Activated T-helper 1 cell treated with anti-CD3 and anti-CD28 coated beads, Interleukin-12 subunit alpha, Interleukin-12 subunit beta, Interleukin-2, Interleukin-4 antibody, amounts not matched to agents 30 ng/mL and 10 ng/mL and 1 ng/mL, durations not matched to agents 14 hours and 24 hours and 36 hours (primary cell): ENCODE measurements around the gene ME3. TPM values are rescaled to one million over a fixed set of nuclear protein-coding genes. Genes with fewer than 3 reads are reported as not detected.
A peak's percentile ranks its signal among the peaks of the same experiment; 100 is the strongest.

Experiments used
- DNase-seq: peaks from one replicate; pipeline ENCODE4 v3.0.0; 2021; ENCODE audit warnings: low spot score
- H3K27ac Mint-ChIP-seq: one replicate; pipeline ENCODE4 v1.8.0; 2021; ENCODE audit warnings: mild to moderate bottlenecking, mixed read lengths
- H3K27me3 Mint-ChIP-seq: one replicate; pipeline ENCODE4 v1.8.0; 2022; ENCODE audit warnings: mild to moderate bottlenecking, moderate library complexity, mixed read lengths; ENCODE audit not compliant: insufficient read depth
- H3K36me3 Mint-ChIP-seq: one replicate; pipeline ENCODE4 v1.8.0; 2021; ENCODE audit warnings: low read depth, mixed read lengths
- H3K4me1 Mint-ChIP-seq: one replicate; pipeline ENCODE4 v1.8.0; 2021; ENCODE audit warnings: low read depth, mixed read lengths
- H3K4me3 Mint-ChIP-seq: one replicate; pipeline ENCODE4 v1.8.0; 2021; ENCODE audit warnings: mild to moderate bottlenecking, moderate library complexity, mixed read lengths
- H3K9me3 Mint-ChIP-seq: one replicate; pipeline ENCODE4 v1.8.0; 2021; ENCODE audit warnings: mixed read lengths
- intact Hi-C: fragments of 100-400 bp; cut with micrococcal nuclease; formaldehyde crosslinking; loops from one replicate; pipeline ENCODE4 v1.15.1; 2024
- total RNA-seq: library from RNA; stranded (reverse); gene quantifications from 2 replicates; pipeline ENCODE4 v1.2.3, GENCODE V29; 2022

Gene ME3
- total RNA-seq, 1 donor from 2014 or later = 12.8 TPM

GRCh38 chr11:86483610-86483939 is 188.8 kb downstream of the ME3 start:
- no peaks in the 10 kb centered on the region for H3K36me3 Mint-ChIP-seq
- H3K4me1 Mint-ChIP-seq = peaks cover 10% of the 10 kb centered on the region
- intact Hi-C loops = no loop called here
- H3K4me3 Mint-ChIP-seq = no peak overlapping the region
- no peak for DNase-seq
- no peaks in the 10 kb centered on the region for H3K9me3 Mint-ChIP-seq
- no peaks in the 10 kb centered on the region for H3K27me3 Mint-ChIP-seq
- H3K27ac Mint-ChIP-seq = no peak overlapping the region

GRCh38 chr11:86482692-86483091 is 189.7 kb downstream of the ME3 start:
- H3K4me1 Mint-ChIP-seq = peaks cover 15% of the 10 kb centered on the region
- intact Hi-C loops = no loop called here
- DNase-seq = no peak
- no peak overlapping the region for H3K4me3 Mint-ChIP-seq
- H3K27ac Mint-ChIP-seq = peak overlapping the region; percentile 9
- no peaks in the 10 kb centered on the region for H3K27me3 Mint-ChIP-seq
- no peaks in the 10 kb centered on the region for H3K36me3 Mint-ChIP-seq
- no peaks in the 10 kb centered on the region for H3K9me3 Mint-ChIP-seq

GRCh38 chr11:86481399-86481798 is 191.0 kb downstream of the ME3 start:
- intact Hi-C loops = no loop called here
- no peak overlapping the region for H3K27ac Mint-ChIP-seq
- DNase-seq = no peak
- no peaks in the 10 kb centered on the region for H3K36me3 Mint-ChIP-seq
- H3K27me3 Mint-ChIP-seq = no peaks in the 10 kb centered on the region
- no peaks in the 10 kb centered on the region for H3K9me3 Mint-ChIP-seq
- H3K4me1 Mint-ChIP-seq = peaks cover 12% of the 10 kb centered on the region
- H3K4me3 Mint-ChIP-seq = no peak overlapping the region

GRCh38 chr11:86478348-86478747 is 194.1 kb downstream of the ME3 start:
- Mint-ChIP-seq H3K36me3 (no peaks in the 10 kb centered on the region), H3K4me1 (peaks cover 12% of the 10 kb centered on the region), H3K27ac (no peak overlapping the region), H3K27me3 (no peaks in the 10 kb centered on the region), H3K9me3 (no peaks in the 10 kb centered on the region), H3K4me3 (no peak overlapping the region)
- no peak for DNase-seq
- intact Hi-C loops = loop anchor here (2.0 kb wide), 1 partner anchor 18 kb away; no protein-coding TSS in a partner anchor

- Mint-ChIP-seq H3K9me3 (no peaks in the 10 kb centered on the region), H3K4me3 (no peak overlapping the region), H3K4me1 (peaks cover 12% of the 10 kb centered on the region), H3K27ac (no peak overlapping the region), H3K36me3 (no peaks in the 10 kb centered on the region), H3K27me3 (no peaks in the 10 kb centered on the region)
- no peak for DNase-seq
- intact Hi-C loops = loop anchor here (2.0 kb wide), 3 partner anchors 13 to 27 kb away; no protein-coding TSS in a partner anchor
Measured at GRCh38 chr11:86477495-86478155, 194.8 kb downstream of the ME3 start.

- H3K9me3 Mint-ChIP-seq = no peaks in the 10 kb centered on the region
- no peak overlapping the region for H3K27ac Mint-ChIP-seq
- no peaks in the 10 kb centered on the region for H3K36me3 Mint-ChIP-seq
- no peak for DNase-seq
- H3K4me3 Mint-ChIP-seq = no peak overlapping the region
- intact Hi-C loops = loop anchor here (2.0 kb wide), 2 partner anchors 15 to 29 kb away; no protein-coding TSS in a partner anchor
- no peaks in the 10 kb centered on the region for H3K27me3 Mint-ChIP-seq
- peaks cover 12% of the 10 kb centered on the region for H3K4me1 Mint-ChIP-seq
Measured at GRCh38 chr11:86476109-86476861, 196.1 kb downstream of the ME3 start.

- Mint-ChIP-seq H3K4me1 (peaks cover 21% of the 10 kb centered on the region), H3K9me3 (no peaks in the 10 kb centered on the region), H3K27me3 (no peaks in the 10 kb centered on the region), H3K27ac (no peak overlapping the region), H3K4me3 (no peak overlapping the region), H3K36me3 (no peaks in the 10 kb centered on the region)
- no peak for DNase-seq
- intact Hi-C loops = no loop called here
Measured at GRCh38 chr11:86475027-86475426, 197.4 kb downstream of the ME3 start.

- H3K9me3 Mint-ChIP-seq = no peaks in the 10 kb centered on the region
- intact Hi-C loops = no loop called here
- DNase-seq = no peak
- no peak overlapping the region for H3K27ac Mint-ChIP-seq
- no peak overlapping the region for H3K4me3 Mint-ChIP-seq
- H3K36me3 Mint-ChIP-seq = no peaks in the 10 kb centered on the region
- H3K4me1 Mint-ChIP-seq = peaks cover 22% of the 10 kb centered on the region
- H3K27me3 Mint-ChIP-seq = no peaks in the 10 kb centered on the region
Measured at GRCh38 chr11:86473991-86474833, 198.2 kb downstream of the ME3 start.

- no peak for DNase-seq
- intact Hi-C loops = no loop called here
- Mint-ChIP-seq H3K36me3 (peaks cover 3% of the 10 kb centered on the region), H3K4me1 (peaks cover 13% of the 10 kb centered on the region), H3K9me3 (peaks cover 2% of the 10 kb centered on the region), H3K4me3 (no peak overlapping the region), H3K27ac (peak overlapping the region; percentile 24), H3K27me3 (no peaks in the 10 kb centered on the region)
Measured at GRCh38 chr11:86469491-86470388, 202.7 kb downstream of the ME3 start.

- Mint-ChIP-seq H3K4me1 (peaks cover 25% of the 10 kb centered on the region), H3K36me3 (peaks cover 3% of the 10 kb centered on the region), H3K4me3 (no peak overlapping the region), H3K9me3 (peaks cover 3% of the 10 kb centered on the region), H3K27ac (no peak overlapping the region), H3K27me3 (no peaks in the 10 kb centered on the region)
- no peak for DNase-seq
- intact Hi-C loops = no loop called here
Measured at GRCh38 chr11:86468169-86468568, 204.2 kb downstream of the ME3 start.

GRCh38 chr11:86464509-86465221 is 207.8 kb downstream of the ME3 start:
- Mint-ChIP-seq H3K9me3 (peaks cover 3% of the 10 kb centered on the region), H3K27ac (no peak overlapping the region), H3K27me3 (no peaks in the 10 kb centered on the region), H3K4me1 (peaks cover 36% of the 10 kb centered on the region), H3K36me3 (peaks cover 5% of the 10 kb centered on the region), H3K4me3 (no peak overlapping the region)
- intact Hi-C loops = no loop called here
- no peak for DNase-seq

GRCh38 chr11:86463955-86464354 is 208.5 kb downstream of the ME3 start:
- Mint-ChIP-seq H3K4me1 (peaks cover 44% of the 10 kb centered on the region), H3K27me3 (no peaks in the 10 kb centered on the region), H3K27ac (no peak overlapping the region), H3K36me3 (peaks cover 5% of the 10 kb centered on the region), H3K9me3 (peaks cover 3% of the 10 kb centered on the region), H3K4me3 (no peak overlapping the region)
- intact Hi-C loops = no loop called here
- no peak for DNase-seq
